K562 (cell line): Measurements from ENCODE around the gene RABIF. TPM values are rescaled to one million over a fixed set of nuclear protein-coding genes. Genes with fewer than 3 reads are reported as not detected.

Experiments
- ATAC-seq: fragments of 200-7000 bp; cut with Tn5 transposase; 3 replicates; pipeline ENCODE4 v1.9.1; 2020; ENCODE audit warnings: moderate library complexity
- BruUV-seq: library from RNA; stranded (reverse); fragments of 400-500 nt; replicated peaks from 2 replicates; lab custom pipeline; 2021; lab: Mats Ljungman, UMichigan
- CTCF ChIA-PET: fragments of 300-600 bp; formaldehyde crosslinking; extraction: SDS; loops from one replicate; lab custom pipeline; 2021; ENCODE audit warnings: low intra/inter-chr PET ratio; lab: Yijun Ruan, JAX
- POLR2A ChIA-PET: fragments of 300-600, 350-650 bp; sonication (Branson Sonifier 250); formaldehyde crosslinking; extraction: SDS; loops from one replicate; lab custom pipeline; 2021; ENCODE audit warnings: antibody characterized with exemption, inconsistent platforms; lab: Yijun Ruan, JAX
- DNase-seq, 4 experiments: peaks; one replicate each; pipeline versions ENCODE4 v3.0.0 to v3.0.0-alpha.2; 2011 to 2018; ENCODE audit warnings: low spot score in 3 of 4, mixed read lengths in 3 of 4; ENCODE audit errors: extremely low read depth in 1 of 4
- FAIRE-seq: peaks from 2 replicates; lab custom pipeline; 2011; peaks lifted over from hg19 to GRCh38; lab: Jason Lieb, UNC
- H2AFZ ChIP-seq: 2 replicates; pipeline ENCODE4 v1.6.0; 2011; ENCODE audit warnings: low read depth, low read length, control low read depth, inconsistent platforms
- H3K27ac ChIP-seq: fragments of 200-600 bp; 3 replicates; pipeline ENCODE4 v1.8.0; 2011; ENCODE audit warnings: low read depth, mild to moderate bottlenecking, control low read depth, inconsistent platforms, low read length, moderate library complexity, mixed read lengths; ENCODE audit errors: extremely low read depth
- H3K27me3 ChIP-seq, 2 experiments: fragments of 300-600 bp in 1 of 2; 2 replicates in 1 of 2; 3 replicates in 1 of 2; pipeline versions ENCODE4 v1.6.0 to v1.8.0; 2011; ENCODE audit warnings: inconsistent platforms in 2 of 2, low read length in 2 of 2, mild to moderate bottlenecking in 1 of 2, mixed read lengths in 1 of 2, moderate library complexity in 1 of 2; ENCODE audit not compliant: control insufficient read depth in 2 of 2, insufficient read depth in 2 of 2
- H3K36me3 ChIP-seq: fragments of 300-600 bp; 3 replicates; pipeline ENCODE4 v1.8.0; 2011; ENCODE audit warnings: mild to moderate bottlenecking, low read length, inconsistent platforms; ENCODE audit not compliant: control insufficient read depth, insufficient read depth
- H3K4me1 ChIP-seq, 2 experiments: fragments of 200-600 bp in 1 of 2; replicated peaks in 1 of 2; 2 replicates in 1 of 2; 3 replicates in 1 of 2; pipeline versions ENCODE4 v1.5.1 to v1.8.0; 2011; ENCODE audit warnings: inconsistent platforms in 2 of 2, low read length in 2 of 2, mild to moderate bottlenecking in 1 of 2, mixed read lengths in 1 of 2, moderate library complexity in 1 of 2; ENCODE audit not compliant: control insufficient read depth in 2 of 2, insufficient read depth in 2 of 2
- H3K4me2 ChIP-seq: 2 replicates; pipeline ENCODE4 v1.6.1; 2011; ENCODE audit warnings: low read length, control low read depth, inconsistent platforms, mixed read lengths; ENCODE audit not compliant: insufficient read depth
- H3K4me3 ChIP-seq: fragments of 200-600 bp; sonication (generic), shearing (Covaris generic); 2 replicates; pipeline ENCODE4 v1.5.1; 2016; ENCODE audit warnings: control low read depth, inconsistent platforms
- H3K79me2 ChIP-seq: fragments of 200-600 bp; 3 replicates; pipeline ENCODE4 v1.8.0; 2011; ENCODE audit warnings: low read length, inconsistent platforms; ENCODE audit not compliant: control insufficient read depth, insufficient read depth
- H3K9ac ChIP-seq, 2 experiments: 2 replicates each; pipeline versions ENCODE4 v1.6.0 to v1.6.1; 2011; ENCODE audit warnings: low read depth in 2 of 2, low read length in 2 of 2, control low read depth in 1 of 2, inconsistent platforms in 1 of 2, mild to moderate bottlenecking in 1 of 2, mixed read lengths in 1 of 2; ENCODE audit not compliant: insufficient read depth in 1 of 2
- H3K9me1 ChIP-seq: one replicate; pipeline ENCODE4 v1.6.0; 2011; ENCODE audit warnings: inconsistent platforms, mild to moderate bottlenecking, low read length, moderate library complexity; ENCODE audit not compliant: control insufficient read depth, insufficient read depth
- H3K9me3 ChIP-seq: replicated peaks from 2 replicates; pipeline ENCODE4 v1.5.1; 2011; ENCODE audit warnings: low read depth, low read length, inconsistent platforms; ENCODE audit not compliant: control insufficient read depth, insufficient read depth
- H4K20me1 ChIP-seq: replicated peaks from 2 replicates; pipeline ENCODE4 v1.6.1; 2011; ENCODE audit warnings: low read length, inconsistent platforms, mixed read lengths; ENCODE audit not compliant: control insufficient read depth, insufficient read depth
- BRD4 ChIP-seq: fragments of 200-600 bp; sonication (generic); IDR thresholded peaks from 2 replicates; pipeline ENCODE4 v1.6.1; 2017; ENCODE audit warnings: inconsistent platforms
- C11orf30 ChIP-seq: fragments of 450-650 bp; IDR thresholded peaks from 2 replicates; pipeline ENCODE4 v1.6.1; 2016; ENCODE audit warnings: low read depth, mild to moderate bottlenecking
- CEBPB ChIP-seq: fragments of 450-650 bp; IDR thresholded peaks from 2 replicates; pipeline ENCODE4 v1.6.1; 2016; ENCODE audit warnings: missing genetic modification characterization, missing compliant biosample characterization
- HIVEP1 ChIP-seq: fragments of 250-450 bp; sonication (Bioruptor Pico); IDR thresholded peaks from 2 replicates; pipeline ENCODE4 v1.4.0; 2020; ENCODE audit warnings: mild to moderate bottlenecking
- KDM2B ChIP-seq: fragments of 250-450 bp; sonication (Bioruptor Pico); IDR thresholded peaks from 2 replicates; pipeline ENCODE4 v1.8.0; 2021; ENCODE audit warnings: mild to moderate bottlenecking, moderate library complexity
- KHSRP ChIP-seq: fragments of 450-650 bp; IDR thresholded peaks from 2 replicates; pipeline ENCODE4 v1.6.1; 2017
- MCM7 ChIP-seq, 2 experiments: fragments of 450-650 bp; IDR thresholded peaks; 2 replicates each; pipeline ENCODE4 v1.6.1; 2016 to 2018
- PHB ChIP-seq: fragments of 250-450 bp; sonication (Bioruptor Pico); IDR thresholded peaks from 2 replicates; pipeline ENCODE4 v1.5.0; 2021
- PHB2 ChIP-seq: fragments of 450-650 bp; IDR thresholded peaks from 2 replicates; pipeline ENCODE4 v1.6.1; 2017; ENCODE audit warnings: low read depth
- PTRF ChIP-seq: fragments of 450-650 bp; IDR thresholded peaks from 2 replicates; pipeline ENCODE4 v1.6.1; 2016; ENCODE audit warnings: mild to moderate bottlenecking, missing genetic modification characterization, missing compliant biosample characterization
- RCOR1 ChIP-seq, 2 experiments: IDR thresholded peaks; 2 replicates each; pipeline ENCODE4 v1.6.1; 2012; ENCODE audit warnings: low read depth in 2 of 2, low read length in 2 of 2, borderline replicate concordance in 1 of 2, improper control_type of control experiment in 1 of 2
- SMARCE1 ChIP-seq: fragments of 450-650 bp; IDR thresholded peaks from 2 replicates; pipeline ENCODE4 v1.7.1; 2016; ENCODE audit warnings: mild to moderate bottlenecking
- SNIP1 ChIP-seq: fragments of 450-650 bp; IDR thresholded peaks from 2 replicates; pipeline ENCODE4 v1.7.1; 2017; ENCODE audit warnings: low read depth, mild to moderate bottlenecking
- SNRNP70 ChIP-seq: fragments of 200-400 bp; formaldehyde crosslinking; optimal IDR thresholded peaks from 2 replicates; pipeline ENCODE3; 2017; ENCODE audit warnings: low read depth, low read length
- SREBF2 ChIP-seq: sonication (generic); formaldehyde crosslinking; IDR thresholded peaks from 2 replicates; pipeline ENCODE4 v1.4.0; 2020; ENCODE audit warnings: mild to moderate bottlenecking, missing genetic modification reagents
- TCF7 ChIP-seq: sonication (generic); IDR thresholded peaks from 2 replicates; pipeline ENCODE4 v1.6.1; 2016; ENCODE audit warnings: antibody characterized with exemption, borderline replicate concordance
- XRCC5 ChIP-seq: fragments of 200-400 bp; formaldehyde crosslinking; IDR thresholded peaks from 2 replicates; pipeline ENCODE4 v1.6.1; 2017; ENCODE audit warnings: low read depth, mild to moderate bottlenecking, low read length
- ZNF316 ChIP-seq: fragments of 450-650 bp; IDR thresholded peaks from 2 replicates; pipeline ENCODE4 v1.6.1; 2016
- ZNF584 ChIP-seq: fragments of 200-800 bp; sonication (Bioruptor generic); IDR thresholded peaks from 2 replicates; pipeline ENCODE4 v1.6.1; 2016; ENCODE audit warnings: low read depth, mild to moderate bottlenecking, missing genetic modification characterization, missing compliant biosample characterization
- ZNF695 ChIP-seq: fragments of 450-650 bp; formaldehyde crosslinking; IDR thresholded peaks from 2 replicates; pipeline ENCODE4 v1.4.0; 2020; ENCODE audit warnings: mild to moderate bottlenecking, moderate library complexity
- WGBS: fragments of 100-300 bp; shearing (Covaris generic); methylation state at CpG from one replicate; pipeline ENCODE4 v1.1.6; 2016; ENCODE audit warnings: low coverage, mixed read lengths; ENCODE audit not compliant: insufficient coverage; ENCODE audit errors: missing lambda C conversion rate; 5-methylcytosine and 5-hydroxymethylcytosine counted together
- in situ Hi-C: fragments of 300-500 bp; cut with MboI; formaldehyde crosslinking; loops from 4 replicates; pipeline ENCODE4 v1.15.0; 2018; ENCODE audit warnings: inconsistent platforms, mixed read lengths
- intact Hi-C: fragments of 100-400 bp; cut with micrococcal nuclease; formaldehyde crosslinking; loops from 2 replicates; pipeline ENCODE4 v1.14.2; 2022
- polyA plus RNA-seq, 8 experiments: library from polyadenylated mRNA; depleted of rRNA in 4 of 8; stranded (reverse) in 5 of 8; unstranded in 3 of 8; fragments of >200 nt; fragmentation: Nextera tagmentation in 2 of 8; fragmentation: Illumina TruSeq in 1 of 8; extraction: Ambion mirVana in 2 of 8; extraction: Trizol in 1 of 8; gene quantifications; 2 replicates each; pipeline versions ENCODE4 v1.2.1 to v1.2.3, GENCODE V29; 2011 to 2014; ENCODE audit warnings: inconsistent platforms in 1 of 8, missing spikeins in 1 of 8
- total RNA-seq, 7 experiments: library from RNA; depleted of rRNA in 6 of 7; stranded (reverse); fragments of >200 nt in 6 of 7; fragmentation: Illumina TruSeq in 2 of 7; extraction: Trizol in 2 of 7; gene quantifications; 2 replicates each; pipeline versions ENCODE4 v1.2.1 to v1.2.3, GENCODE V29; 2011 to 2021; ENCODE audit warnings: low replicate concordance in 1 of 7
- TF ChIP-seq, protein P1 (sequence below): fragments of 450-650 bp; IDR thresholded peaks from 2 replicates; pipeline ENCODE4 v1.6.1; 2018; ENCODE audit not compliant: partially characterized antibody
- TF ChIP-seq, protein P2 (sequence below): fragments of 450-650 bp; formaldehyde crosslinking; IDR thresholded peaks from 2 replicates; pipeline ENCODE4 v1.4.0; 2020; ENCODE audit warnings: mild to moderate bottlenecking, moderate library complexity

The RABIF gene
- total and polyA plus RNA-seq, 9 of the 15 experiments (the other 6 are each of a cell fraction or from before 2014, with no cell fraction given) = 7.4 to 20.1 (median 11.0) TPM

GRCh38 chr1:202892501-202892900 is 3.6 kb upstream of the RABIF start:
- WGBS = 89% methylated on average over 7 of the region's 7 CpGs

DNA sequence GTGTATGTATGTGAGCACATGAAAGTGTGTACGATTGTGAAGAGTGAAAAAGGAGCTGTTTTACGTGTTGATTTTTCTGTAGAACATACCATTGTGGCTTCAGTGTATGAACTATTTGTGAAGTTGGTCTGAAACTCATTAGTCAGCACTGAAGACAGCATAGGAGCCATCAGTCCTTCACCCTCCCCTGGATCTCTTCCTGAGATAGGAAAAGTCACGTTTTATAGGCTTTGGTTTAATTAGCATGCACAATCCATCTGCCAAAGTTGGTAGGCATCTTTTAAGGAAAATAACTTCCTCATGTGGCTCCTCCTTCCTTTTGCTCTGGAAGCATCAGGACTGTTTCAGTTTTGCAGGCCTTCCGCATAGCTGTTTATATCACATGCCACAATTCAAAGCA is 1.4 kb upstream of the RABIF start:
- peaks cover 46% of the 10 kb centered on the region for H3K36me3 ChIP-seq
- in situ Hi-C loops = no loop called here
- no peak overlapping the region for H3K4me2 ChIP-seq
- H3K4me3 ChIP-seq = no peak overlapping the region
- no peaks in the 10 kb centered on the region for H3K27me3 ChIP-seq
- H3K9me1 ChIP-seq = no peaks in the 10 kb centered on the region
- H3K27ac ChIP-seq = no peak overlapping the region
- no peak overlapping the region for H3K9ac ChIP-seq
- BruUV-seq = no TSS peak
- CTCF ChIA-PET = no interaction called here
- ATAC-seq = no peak
- H3K79me2 ChIP-seq = peaks cover 23% of the 10 kb centered on the region
- H3K4me1 ChIP-seq = peaks cover 10 to 24% of the 10 kb centered on the region in 2 experiments
- 60% methylated on average over 4 of the region's 4 CpGs for WGBS
- intact Hi-C loops = no loop called here
- H4K20me1 ChIP-seq = no peaks in the 10 kb centered on the region
- H3K9me3 ChIP-seq = no peaks in the 10 kb centered on the region
- DNase-seq = no peak
- no peak for FAIRE-seq
- H2AFZ ChIP-seq = no peak overlapping the region
- POLR2A ChIA-PET = interaction anchor here (0.7 to 1.4 kb wide), 5 partner anchors 8 to 15 kb away, joined by 3 read pairs; no protein-coding TSS in a partner anchor
- no peak for TF ChIP-seq SMARCE1
- TF ChIP-seq SREBF2 (CRISPR knock-in tag) = no peak
- TF ChIP-seq, protein P1, sequence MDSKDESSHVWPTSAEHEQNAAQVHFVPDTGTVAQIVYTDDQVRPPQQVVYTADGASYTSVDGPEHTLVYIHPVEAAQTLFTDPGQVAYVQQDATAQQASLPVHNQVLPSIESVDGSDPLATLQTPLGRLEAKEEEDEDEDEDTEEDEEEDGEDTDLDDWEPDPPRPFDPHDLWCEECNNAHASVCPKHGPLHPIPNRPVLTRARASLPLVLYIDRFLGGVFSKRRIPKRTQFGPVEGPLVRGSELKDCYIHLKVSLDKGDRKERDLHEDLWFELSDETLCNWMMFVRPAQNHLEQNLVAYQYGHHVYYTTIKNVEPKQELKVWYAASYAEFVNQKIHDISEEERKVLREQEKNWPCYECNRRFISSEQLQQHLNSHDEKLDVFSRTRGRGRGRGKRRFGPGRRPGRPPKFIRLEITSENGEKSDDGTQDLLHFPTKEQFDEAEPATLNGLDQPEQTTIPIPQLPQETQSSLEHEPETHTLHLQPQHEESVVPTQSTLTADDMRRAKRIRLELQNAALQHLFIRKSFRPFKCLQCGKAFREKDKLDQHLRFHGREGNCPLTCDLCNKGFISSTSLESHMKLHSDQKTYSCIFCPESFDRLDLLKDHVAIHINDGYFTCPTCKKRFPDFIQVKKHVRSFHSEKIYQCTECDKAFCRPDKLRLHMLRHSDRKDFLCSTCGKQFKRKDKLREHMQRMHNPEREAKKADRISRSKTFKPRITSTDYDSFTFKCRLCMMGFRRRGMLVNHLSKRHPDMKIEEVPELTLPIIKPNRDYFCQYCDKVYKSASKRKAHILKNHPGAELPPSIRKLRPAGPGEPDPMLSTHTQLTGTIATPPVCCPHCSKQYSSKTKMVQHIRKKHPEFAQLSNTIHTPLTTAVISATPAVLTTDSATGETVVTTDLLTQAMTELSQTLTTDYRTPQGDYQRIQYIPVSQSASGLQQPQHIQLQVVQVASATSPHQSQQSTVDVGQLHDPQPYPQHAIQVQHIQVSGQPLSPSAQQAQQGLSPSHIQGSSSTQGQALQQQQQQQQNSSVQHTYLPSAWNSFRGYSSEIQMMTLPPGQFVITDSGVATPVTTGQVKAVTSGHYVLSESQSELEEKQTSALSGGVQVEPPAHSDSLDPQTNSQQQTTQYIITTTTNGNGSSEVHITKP = peak; percentile 59
- TF ChIP-seq MCM7 (IDR thresholded peaks at IDR 0.05) = no peak
- TF ChIP-seq ZNF316 = peak; percentile 69
- peak; percentile 54 for TF ChIP-seq C11orf30
- no peak for TF ChIP-seq ZNF695 (CRISPR knock-in tag)
- TF ChIP-seq, protein P2, sequence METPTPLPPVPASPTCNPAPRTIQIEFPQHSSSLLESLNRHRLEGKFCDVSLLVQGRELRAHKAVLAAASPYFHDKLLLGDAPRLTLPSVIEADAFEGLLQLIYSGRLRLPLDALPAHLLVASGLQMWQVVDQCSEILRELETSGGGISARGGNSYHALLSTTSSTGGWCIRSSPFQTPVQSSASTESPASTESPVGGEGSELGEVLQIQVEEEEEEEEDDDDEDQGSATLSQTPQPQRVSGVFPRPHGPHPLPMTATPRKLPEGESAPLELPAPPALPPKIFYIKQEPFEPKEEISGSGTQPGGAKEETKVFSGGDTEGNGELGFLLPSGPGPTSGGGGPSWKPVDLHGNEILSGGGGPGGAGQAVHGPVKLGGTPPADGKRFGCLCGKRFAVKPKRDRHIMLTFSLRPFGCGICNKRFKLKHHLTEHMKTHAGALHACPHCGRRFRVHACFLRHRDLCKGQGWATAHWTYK (CRISPR knock-in tag) = no peak
- TF ChIP-seq PHB (CRISPR knock-in tag) = no peak

More at GRCh38 chr1:202892501-202892900, 3.6 kb upstream of the RABIF start:
- Histone ChIP-seq H3K36me3 (peaks cover 60% of the 10 kb centered on the region), H3K27me3 (no peaks in the 10 kb centered on the region), H3K9me1 (no peaks in the 10 kb centered on the region), H3K4me2 (no peak overlapping the region), H2AFZ (no peak overlapping the region), H3K9me3 (no peaks in the 10 kb centered on the region), H4K20me1 (no peaks in the 10 kb centered on the region), H3K4me3 (no peak overlapping the region), H3K27ac (no peak overlapping the region), H3K9ac (no peak overlapping the region), H3K4me1 (peaks cover 10 to 13% of the 10 kb centered on the region in 2 experiments; a peak in 3 of 5 replicates), H3K79me2 (peaks cover 8% of the 10 kb centered on the region)
- FAIRE-seq (no peak), ATAC-seq (no peak), DNase-seq (no peak)
- no TSS peak for BruUV-seq
- intact Hi-C loops = no loop called here
- POLR2A ChIA-PET = no interaction called here
- CTCF ChIA-PET = no interaction called here
- TF ChIP-seq ZNF584 (CRISPR knock-in tag) (no peak), XRCC5 (no peak), BRD4 (no peak), HIVEP1 (CRISPR knock-in tag) (no peak), PTRF (tag) (no peak), KDM2B (CRISPR knock-in tag) (no peak), RCOR1 (IDR thresholded peaks at IDR 0.05; ENCODE audit: borderline replicate concordance in 1 of 2, low read depth in 2 of 2, low read length in 2 of 2) (no peak), PHB2 (no peak), SNRNP70 (no peak), CEBPB (tag) (no peak), KHSRP (no peak), TCF7 (no peak), SNIP1 (no peak)
- in situ Hi-C loops = no loop called here
